Measurements from ENCODE around the gene PLA2G2C.

PLA2G2C gene

DNA sequence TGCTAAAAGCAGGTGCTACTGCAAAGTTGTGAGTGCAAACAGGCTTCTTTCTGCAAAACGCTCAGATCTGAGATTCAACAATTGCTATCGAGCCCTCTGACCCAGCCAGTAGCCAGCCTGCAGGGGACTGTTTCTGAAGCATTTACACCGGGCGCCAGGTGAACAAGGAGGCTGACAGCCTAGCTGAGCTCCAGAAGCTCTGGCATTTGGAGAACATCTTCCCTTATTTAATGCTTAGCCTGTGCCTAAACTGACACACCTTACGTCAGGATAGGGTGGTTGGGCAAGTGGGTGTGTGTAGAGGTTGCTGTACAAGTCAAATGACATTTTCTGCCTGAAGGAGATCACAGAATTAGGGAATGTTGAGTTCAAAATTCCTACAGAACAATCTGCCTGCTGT, 15.8 kb upstream of the PLA2G2C start:
- no peak for DNase-seq

DNA sequence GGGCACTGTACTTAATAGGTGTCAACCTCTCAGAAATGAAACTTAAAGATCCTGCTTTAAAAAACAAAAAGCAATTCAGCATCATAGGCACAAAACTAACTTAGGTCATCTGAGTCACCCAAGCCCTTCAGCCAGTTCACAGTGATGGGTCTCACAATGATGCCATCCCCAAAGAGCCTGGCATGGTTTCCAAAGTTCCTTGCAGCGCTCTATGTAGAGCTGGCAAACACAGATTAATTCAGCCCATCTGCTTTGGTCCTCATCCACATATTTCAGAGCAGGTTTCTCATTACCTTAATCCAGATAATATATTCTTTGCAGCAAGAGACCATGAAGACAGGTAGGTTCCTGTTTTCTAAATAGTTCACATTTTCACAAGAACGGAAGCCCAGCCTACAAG, 14.6 kb upstream of the PLA2G2C start:
- DNase-seq, result no peak

DNA sequence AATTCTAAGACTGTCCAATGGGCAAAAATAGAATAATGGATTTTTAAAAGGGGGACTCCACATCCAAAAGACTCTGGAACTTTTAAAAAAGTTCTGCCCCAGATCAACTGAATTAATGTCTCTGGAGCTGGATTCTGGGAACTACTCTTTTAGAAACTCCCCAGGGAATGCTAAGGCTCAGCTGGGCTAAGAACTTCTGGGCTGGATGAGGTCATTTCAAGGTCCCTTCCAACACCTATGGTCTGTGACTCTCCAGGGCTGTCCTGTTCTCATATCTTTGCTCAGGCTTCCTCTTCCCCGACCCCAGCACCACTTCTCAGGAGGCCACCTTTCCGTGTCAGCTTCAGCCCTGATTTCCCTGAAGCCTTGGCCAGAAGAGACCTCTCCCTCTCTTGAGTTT, 13.5 kb upstream of the PLA2G2C start:
- no peak for DNase-seq

DNA sequence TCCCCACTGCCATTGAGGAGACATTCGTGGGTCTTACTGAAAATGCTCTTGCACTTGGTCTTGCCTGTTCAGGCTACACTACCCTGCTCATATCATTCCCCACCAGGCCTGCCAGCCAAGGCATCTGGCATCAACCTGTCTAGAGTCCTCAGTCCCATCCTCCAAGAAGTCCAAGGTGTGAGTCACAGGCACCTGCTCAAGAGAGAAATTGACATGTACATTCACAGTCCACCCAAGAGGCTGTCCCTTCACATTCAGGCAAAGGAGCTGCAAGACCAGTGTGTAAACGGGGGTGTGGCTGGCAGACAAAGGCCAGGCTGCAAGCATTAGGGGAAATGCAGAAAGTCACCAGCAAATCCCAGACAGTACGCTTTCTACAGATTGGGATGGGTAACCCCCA, 13.1 kb upstream of the PLA2G2C start:
- DNase-seq, result no peak

DNA sequence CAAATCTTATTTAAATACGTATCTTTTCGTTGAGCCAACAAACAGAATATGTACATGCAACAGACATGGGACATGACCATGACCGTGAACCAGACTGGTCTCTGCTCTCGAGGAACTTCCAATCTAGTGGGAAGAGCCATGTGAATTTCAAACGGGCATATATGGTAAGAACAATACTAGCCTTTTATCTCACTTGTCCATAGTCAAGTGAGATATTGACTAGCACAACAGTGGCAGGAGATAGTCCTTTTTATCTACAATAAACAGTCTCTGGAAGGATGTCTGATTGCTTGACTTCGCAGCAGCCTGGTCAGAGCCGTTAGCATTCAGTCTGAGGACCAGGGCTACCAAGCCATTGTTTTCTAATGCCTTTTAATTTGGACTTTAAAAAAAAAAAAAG, 12.6 kb upstream of the PLA2G2C start:
- no peak for DNase-seq

DNA sequence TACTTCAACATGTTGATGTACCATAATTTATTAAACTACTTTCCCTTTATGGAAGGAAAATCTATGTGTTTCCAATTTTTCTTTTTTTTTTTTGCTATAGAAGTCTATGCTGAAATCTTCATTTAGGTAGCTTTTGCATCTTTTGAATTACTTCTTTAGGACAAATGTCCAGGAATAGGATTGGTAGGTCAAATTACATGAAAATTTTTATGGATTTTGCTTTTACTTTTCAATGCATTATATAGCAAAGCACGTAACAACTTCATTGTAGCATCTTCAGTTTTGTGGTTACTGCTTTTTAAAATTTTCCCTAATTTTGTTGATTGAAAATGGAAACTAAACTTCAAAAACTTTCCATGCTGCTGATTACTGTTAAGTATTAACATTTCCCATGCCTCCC, 12.0 kb upstream of the PLA2G2C start:
- DNase-seq, result no peak

DNA sequence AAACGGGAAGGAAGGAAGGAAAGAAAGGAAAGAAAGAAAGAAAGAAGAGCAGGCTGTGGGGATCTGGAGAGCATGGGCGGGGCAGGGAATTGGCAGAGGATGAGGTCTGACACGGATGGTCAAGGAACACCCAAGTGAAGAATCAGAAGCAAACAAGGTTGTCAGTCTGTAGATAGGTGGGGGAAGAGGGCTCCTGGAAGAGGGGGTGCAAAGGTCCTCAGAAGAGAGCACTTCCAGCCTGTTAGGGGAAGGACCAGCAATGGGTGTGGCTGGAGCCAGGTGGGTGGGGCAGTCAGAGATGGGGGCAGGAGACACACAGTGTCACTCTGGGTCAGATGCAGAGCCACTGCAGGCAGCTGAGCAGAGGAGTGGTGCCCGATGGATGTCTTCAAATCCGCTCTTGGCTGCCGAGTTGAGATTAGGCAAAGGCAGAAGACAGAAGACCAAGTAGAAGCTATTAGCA, 11.0 kb upstream of the PLA2G2C start:
- DNase-seq, result no peak

DNA sequence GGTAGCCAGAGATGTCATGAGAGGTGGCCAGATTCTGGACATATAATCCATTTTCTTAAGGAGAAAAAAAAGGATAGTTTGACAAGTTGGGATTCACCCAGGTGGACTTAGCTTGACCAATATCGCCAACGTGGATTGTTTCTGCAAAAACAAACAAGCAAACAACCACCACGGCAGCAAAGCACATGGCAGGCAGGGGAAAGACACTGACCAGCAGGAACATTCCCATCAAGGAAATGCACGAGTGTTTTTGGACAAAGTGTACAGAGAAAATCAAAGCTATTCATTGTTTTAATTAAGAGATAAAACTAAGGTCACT, 9.1 kb upstream of the PLA2G2C start:
- no peak for DNase-seq

DNA sequence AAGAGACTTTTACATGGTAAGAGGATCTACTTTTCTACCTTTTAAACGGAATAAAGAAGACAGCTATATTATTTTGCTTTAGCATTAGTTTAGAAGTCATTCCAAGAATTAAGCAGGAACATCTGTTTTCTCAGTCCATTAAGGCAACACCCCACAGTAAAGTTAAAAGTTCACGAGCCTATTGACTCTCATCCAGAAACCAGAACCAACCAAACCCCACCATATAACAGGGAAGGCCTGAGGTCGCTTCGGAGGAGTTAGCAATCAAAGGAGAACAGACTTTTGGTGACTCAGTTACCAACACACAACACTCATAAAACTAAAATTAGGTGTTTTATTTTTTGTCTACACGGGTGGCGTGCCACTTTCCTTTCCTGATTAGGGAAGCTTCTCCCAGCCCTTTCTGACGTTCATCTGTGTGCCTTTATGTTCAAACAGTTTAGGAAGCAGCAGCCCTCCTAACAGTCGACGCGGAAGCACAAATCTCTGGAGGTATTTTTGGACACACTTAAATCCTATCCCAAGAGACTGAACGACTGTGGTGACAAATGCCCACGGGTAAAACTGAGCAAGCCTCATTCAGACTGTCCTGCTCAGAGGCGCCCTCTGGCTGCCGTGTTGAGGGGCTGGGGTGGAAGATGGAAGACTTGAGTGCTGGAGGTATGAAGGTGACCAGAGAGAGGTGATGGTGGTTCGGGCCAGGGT, 8.6 kb upstream of the PLA2G2C start:
- peak; percentile 70 for DNase-seq

DNA sequence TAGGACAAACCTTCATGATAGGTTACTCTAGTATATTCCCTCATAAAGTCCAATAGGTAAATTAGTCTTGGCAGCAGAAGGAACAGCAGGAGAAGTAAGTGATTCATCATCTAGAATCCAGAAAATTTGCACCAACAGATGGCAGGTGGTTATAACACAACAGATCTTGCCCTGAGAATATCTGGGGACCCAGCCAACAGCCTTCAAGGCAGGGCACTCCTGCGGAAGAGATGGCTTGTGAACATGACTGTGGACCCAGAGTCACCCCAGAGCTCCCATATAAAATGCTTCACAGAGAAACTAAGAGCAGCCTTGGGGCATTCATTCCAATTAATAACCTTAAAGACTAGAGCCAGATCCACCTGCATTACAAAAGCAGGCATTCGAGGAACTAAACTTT, 7.9 kb upstream of the PLA2G2C start:
- DNase-seq, result no peak

DNA sequence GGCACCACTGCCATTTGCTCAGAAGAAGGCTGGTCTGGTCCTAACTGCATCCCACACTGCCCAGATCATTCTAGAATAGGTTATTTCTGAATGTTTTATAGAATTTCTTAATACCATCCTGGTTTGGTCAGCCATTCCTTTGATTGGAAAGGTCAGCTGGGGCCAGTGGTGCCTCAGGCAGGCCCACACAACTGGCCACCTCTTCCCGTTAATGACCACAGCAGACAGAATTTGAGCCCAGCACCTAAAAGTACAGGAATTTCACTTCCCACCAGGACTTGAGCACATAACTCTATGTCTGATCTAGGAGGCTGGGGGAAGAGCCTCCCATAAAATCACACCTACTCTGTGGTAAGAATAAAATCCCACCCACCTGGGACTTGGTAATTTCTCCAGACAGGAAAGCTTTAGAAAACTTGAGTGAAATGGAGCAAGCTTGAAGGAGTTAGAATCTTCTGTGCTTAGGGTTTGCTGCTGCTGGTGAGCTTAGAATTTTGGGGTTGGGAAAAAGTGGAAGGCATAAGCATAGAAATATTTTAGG, 6.6 kb upstream of the PLA2G2C start:
- no peak for DNase-seq

DNA sequence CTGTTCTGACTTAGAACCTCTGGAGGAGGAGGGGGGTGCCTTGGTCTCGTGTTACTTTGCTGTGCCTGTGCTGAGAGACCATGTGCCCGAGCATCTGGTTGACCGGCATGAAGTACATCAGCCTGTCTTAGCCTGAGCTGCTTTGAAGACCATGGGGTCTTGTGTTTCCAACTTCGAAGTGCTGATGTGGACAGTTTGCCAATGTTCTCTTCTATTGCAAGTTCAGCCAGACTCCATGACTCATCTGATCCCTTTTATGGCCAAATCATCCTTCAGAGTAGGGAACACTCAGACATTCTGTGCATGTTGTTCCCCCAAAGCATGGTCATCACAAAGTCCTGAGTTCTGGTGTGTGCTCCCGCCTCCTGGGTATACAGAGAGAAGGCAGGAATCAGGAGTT, 6.0 kb upstream of the PLA2G2C start:
- DNase-seq, result no peak

DNA sequence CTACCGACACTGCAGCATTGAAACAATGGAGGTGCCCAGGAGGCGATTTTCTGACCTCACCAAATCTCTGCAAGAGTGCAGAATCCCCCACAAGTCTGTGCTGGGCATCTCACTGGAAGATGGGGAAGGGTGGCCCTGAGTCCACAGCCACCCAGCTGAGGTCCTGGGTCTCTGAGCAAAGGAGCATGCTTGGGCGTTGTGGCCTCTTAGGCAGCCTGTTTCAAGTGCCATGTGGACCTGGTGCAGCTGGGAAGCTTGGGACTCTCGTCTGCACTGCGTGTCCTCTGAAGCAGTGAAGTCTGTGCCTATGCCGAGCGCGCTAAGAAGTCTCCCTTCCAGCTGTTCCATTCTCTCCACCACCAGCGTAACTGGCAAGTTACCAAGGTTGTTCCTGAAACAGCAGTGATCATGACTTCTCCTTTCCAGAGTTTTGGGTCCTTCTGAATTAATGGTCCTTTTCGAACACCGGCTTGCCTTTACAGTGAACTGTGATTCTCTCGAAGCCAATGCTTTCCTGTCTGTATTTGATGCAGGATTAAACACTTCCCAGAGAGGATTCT, 5.0 kb upstream of the PLA2G2C start:
- no peak for DNase-seq

DNA sequence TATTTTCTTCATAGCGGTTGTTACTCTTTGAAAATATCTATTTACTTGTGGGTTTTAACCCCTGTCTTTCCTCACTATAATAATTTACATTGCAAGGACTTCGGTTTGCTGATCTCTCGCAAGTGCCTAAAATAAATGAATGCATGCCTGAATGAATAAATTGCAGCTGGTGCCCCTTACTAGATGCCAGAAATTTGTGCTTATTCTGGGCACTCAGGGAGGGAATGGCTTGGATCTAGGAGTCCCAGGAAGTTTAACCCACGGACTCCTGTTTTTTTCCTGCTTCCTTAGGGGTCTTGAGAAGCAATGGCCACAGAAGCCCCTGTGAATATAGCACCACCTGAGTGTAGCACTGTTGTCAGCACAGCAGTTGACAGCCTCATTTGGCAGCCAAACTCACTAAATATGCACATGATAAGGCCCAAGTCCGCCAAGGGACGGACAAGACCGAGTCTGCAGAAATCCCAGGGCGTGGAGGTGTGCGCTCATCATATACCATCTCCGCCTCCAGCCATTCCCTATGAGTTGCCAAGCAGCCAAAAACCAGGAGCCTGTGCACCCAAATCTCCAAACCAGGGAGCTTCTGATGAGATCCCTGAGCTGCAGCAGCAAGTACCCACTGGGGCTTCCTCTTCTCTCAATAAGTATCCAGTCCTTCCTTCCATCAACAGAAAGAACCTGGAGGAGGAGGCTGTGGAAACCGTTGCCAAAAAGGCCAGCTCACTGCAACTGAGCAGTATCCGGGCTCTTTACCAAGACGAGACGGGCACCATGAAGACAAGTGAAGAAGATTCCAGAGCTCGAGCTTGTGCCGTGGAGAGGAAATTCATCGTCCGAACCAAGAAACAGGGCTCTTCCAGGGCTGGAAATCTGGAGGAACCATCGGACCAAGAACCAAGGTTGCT, 4.2 kb upstream of the PLA2G2C start:
- DNase-seq, result no peak

DNA sequence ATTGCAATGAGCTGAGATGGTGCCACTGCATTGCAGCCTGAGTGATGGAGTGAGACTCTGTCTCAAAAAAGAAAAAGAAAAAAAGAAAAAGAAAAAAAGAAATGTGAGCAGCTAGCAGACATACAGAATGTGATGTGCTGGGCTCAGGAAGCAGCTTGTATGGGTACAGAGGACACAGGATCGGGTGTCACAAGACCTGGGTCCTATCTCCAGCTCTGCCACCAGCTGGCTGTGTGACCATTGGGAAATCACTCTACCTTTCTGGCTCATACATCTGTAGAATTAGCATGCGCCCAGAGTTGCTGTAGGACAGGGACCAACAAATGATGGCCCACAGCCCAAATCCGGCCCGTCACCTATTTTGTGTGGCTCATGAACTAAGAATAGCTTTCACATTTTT, 3.3 kb upstream of the PLA2G2C start:
- DNase-seq, result no peak

DNA sequence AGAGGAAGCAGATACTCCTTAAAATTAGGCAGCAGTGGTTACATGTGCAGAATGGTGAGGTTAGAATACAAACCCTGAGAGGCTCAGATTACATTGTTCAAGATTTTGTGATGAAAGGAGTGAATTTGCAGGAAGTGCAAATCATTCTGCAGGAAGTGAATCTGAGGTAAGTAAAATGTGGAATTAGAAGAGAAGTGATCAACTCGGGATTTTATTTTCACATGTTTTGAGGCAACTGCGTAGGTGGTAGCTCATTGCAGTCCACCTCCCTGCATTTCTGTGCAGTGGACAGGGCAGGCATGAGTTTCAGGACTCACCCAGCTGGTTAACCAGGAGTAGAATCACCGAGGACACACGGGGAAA, 2.1 kb upstream of the PLA2G2C start:
- no peak for DNase-seq

DNA sequence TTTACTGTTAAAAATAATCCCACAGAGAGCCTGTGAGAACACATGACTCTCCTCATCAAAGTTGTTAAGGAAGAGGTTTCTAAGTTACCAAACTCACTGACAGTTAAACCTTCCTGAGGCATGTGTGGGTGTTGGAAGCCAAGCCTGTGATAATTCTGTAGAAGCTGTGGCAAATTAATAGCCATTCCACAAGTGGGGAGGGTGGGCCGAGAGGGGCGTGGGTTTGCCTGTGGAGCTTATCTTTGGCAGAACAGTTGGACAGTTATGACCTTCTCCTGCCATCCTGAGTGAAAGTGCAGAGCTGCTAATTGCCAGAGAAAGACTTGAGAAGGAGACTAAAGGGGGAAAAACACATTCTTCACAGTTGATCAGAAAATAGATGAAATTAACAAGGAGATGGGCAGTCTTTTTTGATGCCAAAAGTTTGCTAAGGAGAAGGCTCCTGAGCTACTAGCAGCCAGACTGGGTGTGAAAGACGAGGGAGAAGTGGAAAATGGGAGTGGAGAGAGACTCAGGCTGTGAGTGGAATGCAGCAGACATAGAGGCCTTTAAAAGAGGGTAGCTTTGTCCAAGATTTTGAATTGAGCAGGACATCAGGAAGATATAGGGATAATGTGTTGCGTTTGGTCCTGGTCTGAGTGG, 1.6 kb upstream of the PLA2G2C start:
- no peak for DNase-seq

DNA sequence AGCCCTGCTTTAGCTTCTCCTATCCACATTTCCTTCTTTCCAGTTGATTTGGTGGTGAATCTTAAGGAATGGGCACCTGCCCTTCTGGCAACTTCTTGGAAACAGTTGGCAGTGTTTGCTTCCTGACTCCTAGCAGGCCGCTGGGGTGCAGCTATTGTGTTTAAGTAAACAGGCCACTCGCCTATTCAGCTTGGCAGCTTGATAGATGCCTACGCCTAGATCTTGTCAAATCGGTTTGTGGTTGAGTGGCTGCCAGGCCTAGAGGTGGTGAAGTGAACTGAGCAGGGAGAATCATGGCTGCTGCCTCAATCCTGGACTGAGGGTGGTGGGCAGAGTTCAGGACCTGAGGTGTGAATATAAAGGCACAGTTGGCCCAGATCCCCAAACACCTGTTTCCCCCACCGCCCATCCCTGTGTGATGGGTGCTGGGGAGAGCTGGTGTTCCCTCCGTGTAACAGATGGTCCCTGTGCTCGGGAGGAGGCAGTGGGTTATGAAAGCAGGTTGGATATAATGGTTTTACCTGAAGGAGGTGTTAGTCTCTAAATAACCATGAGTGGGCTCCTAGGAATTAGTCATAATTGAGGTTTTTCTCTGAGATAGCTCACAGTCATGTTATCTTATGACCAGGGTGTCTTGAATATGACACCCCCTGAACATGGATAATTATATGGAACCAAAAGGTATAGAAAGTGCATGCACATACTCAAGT, 940 bp upstream of the PLA2G2C start:
- DNase-seq, result peak; percentile 43

DNA sequence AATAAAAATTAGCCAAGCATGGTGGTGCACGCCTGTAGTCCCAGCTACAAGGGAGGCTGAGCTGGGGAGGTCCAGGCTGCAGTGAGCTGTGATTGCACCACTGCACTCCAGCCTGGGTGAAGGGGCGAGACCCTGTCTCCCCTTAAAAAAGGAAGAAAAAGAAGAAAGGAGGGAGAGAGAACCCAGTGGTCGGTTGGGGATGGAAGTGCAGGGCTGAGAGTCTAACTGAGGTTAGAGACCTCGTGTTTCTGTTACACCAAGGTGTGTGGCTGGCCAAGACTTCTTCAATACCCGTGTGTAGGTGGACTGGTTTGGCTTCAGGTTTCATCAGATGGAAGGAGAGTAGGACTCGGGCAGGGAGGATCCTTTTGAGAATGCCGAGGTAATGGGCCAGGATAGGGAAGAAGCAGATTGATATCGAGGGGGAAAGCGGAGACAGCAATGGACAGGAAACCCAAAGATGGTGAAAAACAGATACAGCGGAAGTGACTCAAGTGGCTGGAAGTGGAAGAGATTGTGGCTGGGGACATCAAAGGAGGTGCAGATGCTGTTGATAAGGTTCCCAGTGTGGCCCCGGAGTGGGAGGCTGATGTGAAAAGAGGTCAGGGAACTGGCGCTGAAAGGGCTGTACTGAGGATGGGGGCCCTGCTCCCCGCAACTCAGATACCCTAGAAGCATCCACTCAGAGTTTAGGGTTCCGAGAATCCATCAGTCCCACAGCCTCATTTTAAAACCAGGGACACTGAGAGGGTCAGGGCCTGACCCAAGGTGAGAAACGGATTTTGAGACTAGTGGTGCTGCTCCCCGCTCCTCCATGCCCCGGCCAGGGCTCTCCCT, 1.1 kb downstream of the PLA2G2C start:
- peak; percentile 62 for DNase-seq

DNA sequence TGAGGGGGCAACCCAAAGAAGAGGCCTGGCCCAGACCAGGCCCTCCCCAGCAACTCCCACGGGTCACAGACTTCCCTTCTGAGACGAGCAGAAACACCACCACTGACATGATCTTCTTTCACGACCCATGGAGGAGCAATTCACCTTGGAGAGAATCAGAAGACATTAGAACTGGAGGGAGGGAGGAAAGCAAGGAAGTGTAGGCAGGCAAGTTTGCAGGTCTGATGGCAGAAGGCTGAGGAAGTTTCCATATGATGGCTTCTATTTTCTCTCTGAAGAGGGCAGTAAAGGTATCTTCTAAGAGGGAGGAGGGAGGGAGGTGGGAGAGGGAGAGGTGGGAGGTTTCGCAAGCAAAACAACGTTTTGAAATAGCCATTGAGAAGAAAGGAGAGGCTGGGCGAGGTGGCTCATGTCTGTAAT, 1.8 kb downstream of the PLA2G2C start:
- DNase-seq, result no peak

DNA sequence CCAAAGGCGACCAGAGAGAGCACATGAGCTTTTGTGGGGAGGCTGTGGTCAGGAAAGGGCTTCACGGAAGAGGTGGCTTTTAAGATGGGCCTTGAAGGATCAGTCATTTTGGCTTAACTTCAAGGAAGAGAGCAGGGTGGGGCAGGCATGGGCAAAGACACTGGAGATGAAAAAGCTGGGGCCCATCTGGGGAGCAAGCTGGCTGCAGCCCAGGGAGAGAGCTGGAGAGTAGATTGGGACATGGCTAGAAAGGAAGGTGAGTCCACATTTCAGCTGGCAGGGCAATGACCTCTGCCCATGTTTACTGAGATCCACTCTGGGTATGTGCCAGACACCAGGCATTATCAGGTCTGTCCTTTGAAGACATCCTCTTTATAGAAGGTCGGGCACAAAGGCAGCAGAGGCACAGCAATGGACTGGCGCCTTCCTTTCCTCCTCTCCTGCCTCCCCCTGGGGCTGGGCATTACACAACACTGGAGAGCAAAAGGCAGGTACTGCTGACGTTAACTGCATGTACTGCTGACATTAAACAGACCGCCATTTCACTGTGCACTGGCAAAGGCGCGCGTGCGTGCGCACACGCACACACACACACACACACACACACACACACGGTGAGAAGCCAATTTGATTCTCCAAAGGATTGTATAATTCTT, 2.6 kb downstream of the PLA2G2C start:
- no peak for DNase-seq
